Heart left ventricle (tissue), 16 donors: ENCODE data around the gene TEP1. TPM values are rescaled to one million over a fixed set of nuclear protein-coding genes. Genes with fewer than 3 reads are reported as not detected.

Source experiments
- ATAC-seq, 4 donors: fragments of 200-7000 bp; cut with Tn5 transposase; one replicate each; pipeline ENCODE4 v1.9.1; 2020 to 2022; ENCODE audit warnings: moderate library complexity in 4 of 4, mild to moderate bottlenecking in 3 of 4, moderate number of reproducible peaks in 1 of 4
- DNase-seq, 5 donors: peaks; one replicate each; pipeline ENCODE4 v3.0.0-alpha.2; 2020
- H3K27ac ChIP-seq, 12 donors: fragments of 200-600 bp; sonication (generic) in 4 of 12; one replicate each; pipeline versions ENCODE4 v1.5.0 to v1.8.0; 2016 to 2022; ENCODE audit warnings: mild to moderate bottlenecking in 2 of 12
- H3K27me3 ChIP-seq, 9 donors: fragments of 200-600 bp; sonication (generic) in 2 of 9; one replicate each; pipeline versions ENCODE4 v1.5.1 to v1.8.0; 2016 to 2022; ENCODE audit warnings: mild to moderate bottlenecking in 3 of 9
- H3K36me3 ChIP-seq, 9 donors: fragments of 200-600 bp; sonication (generic) in 2 of 9; one replicate each; pipeline versions ENCODE4 v1.5.0 to v1.8.0; 2018 to 2022; ENCODE audit warnings: mild to moderate bottlenecking in 2 of 9
- H3K4me1 ChIP-seq, 12 donors: fragments of 200-600 bp; sonication (generic) in 4 of 12; one replicate each; pipeline versions ENCODE4 v1.5.0 to v1.8.0; 2016 to 2022; ENCODE audit warnings: mild to moderate bottlenecking in 3 of 12
- H3K4me3 ChIP-seq, 12 donors: fragments of 200-600 bp; sonication (generic) in 4 of 12; one replicate each; pipeline versions ENCODE4 v1.5.0 to v1.8.0; 2017 to 2022; ENCODE audit warnings: mild to moderate bottlenecking in 9 of 12, moderate library complexity in 4 of 12
- H3K9me3 ChIP-seq, 12 donors: fragments of 200-600 bp; sonication (generic) in 4 of 12; one replicate each; pipeline versions ENCODE4 v1.5.0 to v1.8.0; 2016 to 2022; ENCODE audit warnings: mild to moderate bottlenecking in 1 of 12
- CTCF ChIP-seq, 12 donors: fragments of 200-600 bp; sonication (generic) in 4 of 12; IDR thresholded peaks; one replicate each; pipeline versions ENCODE4 v1.5.0 to v1.8.0; 2018 to 2022; ENCODE audit warnings: antibody characterized with exemption in 12 of 12, mild to moderate bottlenecking in 5 of 12
- POLR2A ChIP-seq, 2 donors: fragments of 450-650 bp; IDR thresholded peaks; one replicate each; pipeline ENCODE4 v1.6.1; 2017; ENCODE audit warnings: antibody characterized with exemption in 2 of 2, mild to moderate bottlenecking in 2 of 2, moderate library complexity in 2 of 2
- WGBS, 4 donors: extraction: QIAGEN DNeasy Blood & Tissue Kit in 2 of 4; methylation state at CpG; one replicate each; pipeline versions ENCODE4 v1.1.5 to v1.1.7; 2013 to 2018; 5-methylcytosine and 5-hydroxymethylcytosine counted together
- intact Hi-C, 10 donors: fragments of 100-400 bp; cut with DNase I; formaldehyde crosslinking; loops; one replicate each; pipeline versions ENCODE4 v1.11.1 to v1.14.2; 2022
- polyA plus RNA-seq, 2 donors: library from polyadenylated mRNA; stranded (reverse); fragments of 200-250 nt; gene quantifications; one replicate each; pipeline ENCODE4 v1.2.3, GENCODE V29; 2013
- total RNA-seq, 9 donors: library from RNA; depleted of rRNA in 2 of 9; stranded (reverse); fragments of >200 nt in 2 of 9; fragmentation: NEBNext Ultra II Directional in 3 of 9; extraction: Animal tissue kit (Norgen Biotek cat#: 25700) in 3 of 9; gene quantifications; one replicate each; pipeline versions ENCODE4 v1.1.0 to v1.2.4, GENCODE V29; 2016 to 2023
- donor health status: ischemic (EF 13 %, LVEDD 7.1; RV severe dilation, severe dysfunction).
- donor health status: healthy with polysubstance abuse.
- donor health status: DM: no; HTN: yes; CAD: no.
- donor health status: DM: no; HTN: no; CAD: no.
- donor health status: ischemic (EF 25% LVEDD 6.9; RV normal size, moderate dysfunction).
- donor health status: ischemic (EF 25% LVEDD 5.7; RV mildly dilated, moderate dysfunction).
- donor health status: healthy.
- donor health status: DM: yes; HTN: yes; CAD: no.
- donor health status: ischemic (EF 35%, LVEDD 5.7; RV mildly dilated, moderate dysfunction).
- donor health status: nonischemic (EF 11% LVEDD 7.7; RV severe dilation, severe dysfunction).
- donor health status: DM: yes; HTN: yes; CAD: no.
- donor health status: PGD.
- donor health status: ischemic (EF 29% LVEDD 5.4; RV normal size, mild dysfunction).
- donor health status: nonischemic (EF 23%, LVEDD 6.1; RV moderate dilation, normal function).

The TEP1 gene
- total and polyA plus RNA-seq, 11 donors = 4.1 to 31.3 (median 9.7) TPM

- no peak for ATAC-seq
- Histone ChIP-seq H3K27ac (no peak overlapping the region), H3K36me3 (no peaks in the 10 kb centered on the region), H3K9me3 (no peaks in the 10 kb centered on the region), H3K4me3 (no peak overlapping the region), H3K27me3 (no peaks in the 10 kb centered on the region), H3K4me1 (peaks cover 0 to 27% (median 0%) of the 10 kb centered on the region in 12 donors)
- DNase-seq = no peak
- TF ChIP-seq POLR2A (IDR thresholded peaks at IDR 0.05) (no peak), CTCF (IDR thresholded peaks at IDR 0.05) (no peak)
- WGBS, 4 donors = 64 to 69% (median 66%) methylated on average over 2 of the region's 2 CpGs
- intact Hi-C loops = no loop called here
Measured at GRCh38 chr14:20422886-20423285, 9.6 kb upstream of the TEP1 start.

GRCh38 chr14:20421267-20421666 lies 8.0 kb upstream of the TEP1 start:
- ATAC-seq = no peak
- Histone ChIP-seq H3K9me3 (no peaks in the 10 kb centered on the region), H3K27me3 (no peaks in the 10 kb centered on the region), H3K36me3 (no peaks in the 10 kb centered on the region), H3K4me3 (no peak overlapping the region), H3K27ac (no peak overlapping the region), H3K4me1 (peaks cover 0 to 18% (median 0%) of the 10 kb centered on the region in 12 donors)
- TF ChIP-seq POLR2A (IDR thresholded peaks at IDR 0.05) = no peak
- no peak for TF ChIP-seq CTCF (IDR thresholded peaks at IDR 0.05)
- intact Hi-C loops = no loop called here
- WGBS, 4 donors = 43 to 51% (median 46%) methylated on average over 2 of the region's 2 CpGs
- DNase-seq = no peak

GRCh38 chr14:20419419-20419818 lies 6.1 kb upstream of the TEP1 start:
- no peak for TF ChIP-seq CTCF (IDR thresholded peaks at IDR 0.05)
- no peak for TF ChIP-seq POLR2A (IDR thresholded peaks at IDR 0.05)
- Histone ChIP-seq H3K27ac (peak overlapping the region in 1 of 12 donors; percentile 24), H3K27me3 (no peaks in the 10 kb centered on the region), H3K4me1 (peaks cover 0 to 19% (median 0%) of the 10 kb centered on the region in 12 donors), H3K4me3 (no peak overlapping the region), H3K9me3 (no peaks in the 10 kb centered on the region), H3K36me3 (no peaks in the 10 kb centered on the region)
- no peak for DNase-seq
- 35 to 64% (median 41%) methylated on average over 1 of the region's 1 CpG for WGBS, 4 donors
- ATAC-seq = peak in 1 of 4 donors; percentile 36
- intact Hi-C loops = loop anchor here in 6 of 10 donors (5.0 to 10.0 kb wide), 4 partner anchors 33 to 265 kb away; partner anchors contain the start of genes RNASE4 (in 5 of the 6), ANG (in 3 of the 6) and OSGEP (in 1 of the 6)

- no peak overlapping the region for H3K4me3 ChIP-seq
- H3K4me1 ChIP-seq = peaks cover 0 to 27% (median 5%) of the 10 kb centered on the region in 12 donors
- H3K9me3 ChIP-seq = no peaks in the 10 kb centered on the region
- 87 to 96% (median 92%) methylated on average over 2 of the region's 2 CpGs for whole genome bisulfite sequencing, 4 donors
- H3K27me3 ChIP-seq = no peaks in the 10 kb centered on the region
- no peak for TF ChIP-seq CTCF (IDR thresholded peaks at IDR 0.05)
- no peak for TF ChIP-seq POLR2A (IDR thresholded peaks at IDR 0.05)
- ATAC-seq (no peak), DNase-seq (no peak)
- H3K27ac ChIP-seq = no peak overlapping the region
- H3K36me3 ChIP-seq = no peaks in the 10 kb centered on the region
- intact Hi-C loops = loop anchor here in 6 of 10 donors (5.0 to 10.0 kb wide), 4 partner anchors 34 to 266 kb away; partner anchors contain the start of genes RNASE4 (in 5 of the 6), ANG (in 3 of the 6) and OSGEP (in 1 of the 6)
Measured at GRCh38 chr14:20418501-20418909, 5.2 kb upstream of the TEP1 start.
